Osteocyte (in vitro differentiated cells): ENCODE results near the gene MOB3B. TPM values are rescaled to one million over a fixed set of nuclear protein-coding genes. Genes with fewer than 3 reads are reported as not detected.
A peak's percentile ranks its signal among the peaks of the same experiment; 100 is the strongest.
"Not testable (repeated sequence)": the region's sequence is repeated elsewhere in the genome, so short reads cannot be mapped to it uniquely, and the experiment has no call there.

Source experiments
- DNase-seq: peaks from one replicate; pipeline ENCODE4 v3.0.0; 2021; ENCODE audit warnings: mixed read lengths; ENCODE audit not compliant: unreplicated experiment; ENCODE audit errors: extremely low spot score
- H3K27ac Mint-ChIP-seq: one replicate; pipeline ENCODE4 v1.8.0; 2021; ENCODE audit warnings: mild to moderate bottlenecking, mixed read lengths; ENCODE audit not compliant: unreplicated experiment
- H3K27me3 Mint-ChIP-seq: one replicate; pipeline ENCODE4 v1.8.0; 2021; ENCODE audit warnings: mixed read lengths; ENCODE audit not compliant: unreplicated experiment
- H3K36me3 Mint-ChIP-seq: one replicate; pipeline ENCODE4 v1.8.0; 2021; ENCODE audit warnings: mixed read lengths; ENCODE audit not compliant: unreplicated experiment
- H3K4me1 Mint-ChIP-seq: one replicate; pipeline ENCODE4 v1.8.0; 2021; ENCODE audit warnings: mixed read lengths; ENCODE audit not compliant: unreplicated experiment
- H3K4me3 Mint-ChIP-seq: one replicate; pipeline ENCODE4 v1.8.0; 2021; ENCODE audit warnings: mild to moderate bottlenecking, moderate library complexity, mixed read lengths; ENCODE audit not compliant: unreplicated experiment
- H3K9me3 Mint-ChIP-seq: one replicate; pipeline ENCODE4 v1.8.0; 2021; ENCODE audit warnings: mixed read lengths; ENCODE audit not compliant: unreplicated experiment
- CTCF ChIP-seq: fragments of 200-600 bp; sonication (generic); IDR thresholded peaks from 2 replicates; pipeline ENCODE4 v1.5.0; 2021; ENCODE audit warnings: antibody characterized with exemption, mild to moderate bottlenecking, moderate library complexity
- total RNA-seq: library from RNA; stranded (reverse); gene quantifications from 2 replicates; pipeline ENCODE4 v1.2.1, GENCODE V29; 2021

The MOB3B gene
- total RNA-seq, 1 donor from 2014 or later, result 7.6 TPM

- no peak overlapping the region for H3K4me3 Mint-ChIP-seq
- no peaks in the 10 kb centered on the region for H3K9me3 Mint-ChIP-seq
- H3K36me3 Mint-ChIP-seq, result peaks cover 5% of the 10 kb centered on the region
- DNase-seq, result no peak
- peaks cover 53% of the 10 kb centered on the region for H3K4me1 Mint-ChIP-seq
- H3K27ac Mint-ChIP-seq, result no peak overlapping the region
- peaks cover 11% of the 10 kb centered on the region for H3K27me3 Mint-ChIP-seq
- no peak for TF ChIP-seq CTCF
Observed at GRCh38 chr9:27469550-27469949, 60.1 kb downstream of the MOB3B start.

GRCh38 chr9:27468462-27469110 lies 61.0 kb downstream of the MOB3B start:
- H3K36me3 Mint-ChIP-seq, result peaks cover 5% of the 10 kb centered on the region
- DNase-seq, result no peak
- H3K4me1 Mint-ChIP-seq, result peaks cover 53% of the 10 kb centered on the region
- peaks cover 11% of the 10 kb centered on the region for H3K27me3 Mint-ChIP-seq
- peak overlapping the region; percentile 48 for H3K27ac Mint-ChIP-seq
- no peak overlapping the region for H3K4me3 Mint-ChIP-seq
- H3K9me3 Mint-ChIP-seq, result no peaks in the 10 kb centered on the region
- no peak for TF ChIP-seq CTCF

GRCh38 chr9:27468000-27468399 lies 61.6 kb downstream of the MOB3B start:
- H3K27me3 Mint-ChIP-seq, result peaks cover 11% of the 10 kb centered on the region
- no peak for DNase-seq
- H3K4me1 Mint-ChIP-seq, result peaks cover 48% of the 10 kb centered on the region
- H3K36me3 Mint-ChIP-seq, result peaks cover 5% of the 10 kb centered on the region
- no peaks in the 10 kb centered on the region for H3K9me3 Mint-ChIP-seq
- TF ChIP-seq CTCF, result no peak
- H3K27ac Mint-ChIP-seq, result peak overlapping the region; percentile 48
- H3K4me3 Mint-ChIP-seq, result no peak overlapping the region

- H3K27ac Mint-ChIP-seq, result no peak overlapping the region
- TF ChIP-seq CTCF, result no peak
- no peak for DNase-seq
- H3K9me3 Mint-ChIP-seq, result no peaks in the 10 kb centered on the region
- H3K27me3 Mint-ChIP-seq, result peaks cover 11% of the 10 kb centered on the region
- H3K36me3 Mint-ChIP-seq, result peaks cover 5% of the 10 kb centered on the region
- no peak overlapping the region for H3K4me3 Mint-ChIP-seq
- H3K4me1 Mint-ChIP-seq, result peaks cover 43% of the 10 kb centered on the region
Observed at GRCh38 chr9:27467486-27467885, 62.1 kb downstream of the MOB3B start.

GRCh38 chr9:27466516-27466915 lies 63.1 kb downstream of the MOB3B start:
- H3K36me3 Mint-ChIP-seq, H3K9me3 Mint-ChIP-seq, H3K4me3 Mint-ChIP-seq, DNase-seq, H3K27ac Mint-ChIP-seq: not testable (repeated sequence)
- Mint-ChIP-seq H3K4me1 (peaks cover 33% of the 10 kb centered on the region), H3K27me3 (peaks cover 10% of the 10 kb centered on the region)

- H3K27ac Mint-ChIP-seq, H3K4me3 Mint-ChIP-seq, DNase-seq, H3K9me3 Mint-ChIP-seq, H3K36me3 Mint-ChIP-seq: not testable (repeated sequence)
- H3K4me1 Mint-ChIP-seq, result peaks cover 24% of the 10 kb centered on the region
- H3K27me3 Mint-ChIP-seq, result peaks cover 16% of the 10 kb centered on the region
Observed at GRCh38 chr9:27464950-27465349, 64.7 kb downstream of the MOB3B start.
